Skin of body (tissue), 2 donors: ENCODE measurements around the gene ADAP2. TPM values are rescaled to one million over a fixed set of nuclear protein-coding genes. Genes with fewer than 3 reads are reported as not detected.
"Not testable (repeated sequence)": the region's sequence is repeated elsewhere in the genome, so short reads cannot be mapped to it uniquely, and the experiment has no call there.

Experiments
- DNase-seq: peaks from one replicate; lab custom pipeline; 2025; lab: John Stamatoyannopoulos, UW
- total RNA-seq: library from RNA; depleted of rRNA; stranded (reverse); fragments of >200 nt; gene quantifications from one replicate; pipeline ENCODE4 v1.2.3, GENCODE V29; 2014

Gene ADAP2
- total RNA-seq, 1 donor from 2014 or later: 10.1 TPM

- DNase-seq: not testable (repeated sequence)
Measured at GRCh38 chr17:30929861-30930260, 8.1 kb downstream of the ADAP2 start.

GRCh38 chr17:30930495-30930894 is 8.8 kb downstream of the ADAP2 start:
- DNase-seq: no peak

GRCh38 chr17:30931582-30931981 is 9.8 kb downstream of the ADAP2 start:
- DNase-seq: not testable (repeated sequence)

GRCh38 chr17:30933966-30934365 is 12.2 kb downstream of the ADAP2 start:
- DNase-seq: no peak

- DNase-seq: no peak
Measured at GRCh38 chr17:30939051-30939689, 17.4 kb downstream of the ADAP2 start.

GRCh38 chr17:30942308-30943079 is 20.7 kb downstream of the ADAP2 start:
- peak; percentile 88 for DNase-seq

GRCh38 chr17:30947796-30948195 is 26.1 kb downstream of the ADAP2 start:
- DNase-seq: no peak

- DNase-seq: no peak
Measured at GRCh38 chr17:30950189-30950588, 28.4 kb downstream of the ADAP2 start.

GRCh38 chr17:30950669-30951399 is 29.1 kb downstream of the ADAP2 start:
- peak; percentile 30 for DNase-seq

- DNase-seq: no peak
Measured at GRCh38 chr17:30952638-30953393, 31.1 kb downstream of the ADAP2 start.

GRCh38 chr17:30954046-30954830 is 32.5 kb downstream of the ADAP2 start:
- DNase-seq: no peak

GRCh38 chr17:30956764-30957374 is 35.1 kb downstream of the ADAP2 start:
- DNase-seq: no peak

GRCh38 chr17:30957741-30958140 is 36.0 kb downstream of the ADAP2 start:
- no peak for DNase-seq

GRCh38 chr17:30958187-30958586 is 36.4 kb downstream of the ADAP2 start:
- no peak for DNase-seq

- no peak for DNase-seq
Measured at GRCh38 chr17:30961209-30962188, 39.8 kb downstream of the ADAP2 start.

- DNase-seq: not testable (repeated sequence)
Measured at GRCh38 chr17:30964312-30964711, 42.6 kb downstream of the ADAP2 start.

GRCh38 chr17:30964876-30965275 is 43.1 kb downstream of the ADAP2 start:
- DNase-seq: no peak

- DNase-seq: no peak
Measured at GRCh38 chr17:30965686-30966085, 43.9 kb downstream of the ADAP2 start.

GRCh38 chr17:30967911-30968310 is 46.2 kb downstream of the ADAP2 start:
- DNase-seq: not testable (repeated sequence)
